ACHN (cell line): ENCODE data around the gene UPF3A.
"Not testable (repeated sequence)": the region's sequence is repeated elsewhere in the genome, so short reads cannot be mapped to it uniquely, and the experiment has no call there.

ENCODE experiments used
- DNase-seq: peaks from one replicate; pipeline ENCODE4 v3.0.0-alpha.2; 2015
- in situ Hi-C: cut with HindIII; loops from 2 replicates; pipeline ENCODE4 v1.10.0; 2017; ENCODE audit warnings: low sequenced_read_pairs, low pct_ligation_motif_present, low pct_unique_long_range_greater_than_20kb

The UPF3A gene

GRCh38 chr13:114321256-114321655, 39.9 kb downstream of the UPF3A start:
- in situ Hi-C loops = no loop called here
- DNase-seq = no peak

- in situ Hi-C loops = no loop called here
Measured at GRCh38 chr13:114323349-114323748, 41.9 kb downstream of the UPF3A start.

GRCh38 chr13:114324334-114324733, 42.9 kb downstream of the UPF3A start:
- DNase-seq = no peak
- in situ Hi-C loops = no loop called here

More at GRCh38 chr13:114323349-114323748, 41.9 kb downstream of the UPF3A start:
- DNase-seq = no peak

- in situ Hi-C loops = no loop called here
- no peak for DNase-seq
Measured at GRCh38 chr13:114325729-114326128, 44.3 kb downstream of the UPF3A start.

GRCh38 chr13:114328034-114328433, 46.6 kb downstream of the UPF3A start:
- in situ Hi-C loops = no loop called here
- DNase-seq = no peak

GRCh38 chr13:114328595-114328994, 47.2 kb downstream of the UPF3A start:
- in situ Hi-C loops = no loop called here

GRCh38 chr13:114330086-114330485, 48.7 kb downstream of the UPF3A start:
- no peak for DNase-seq
- in situ Hi-C loops = no loop called here

More at GRCh38 chr13:114328595-114328994, 47.2 kb downstream of the UPF3A start:
- no peak for DNase-seq

- DNase-seq, in situ Hi-C loops: not testable (repeated sequence)
Measured at GRCh38 chr13:114333881-114334280, 52.5 kb downstream of the UPF3A start.

GRCh38 chr13:114334305-114335053, 53.1 kb downstream of the UPF3A start:
- DNase-seq = no peak
- in situ Hi-C loops = no loop called here

GRCh38 chr13:114336457-114336856, 55.1 kb downstream of the UPF3A start:
- DNase-seq, in situ Hi-C loops: not testable (repeated sequence)

- in situ Hi-C loops = no loop called here
- no peak for DNase-seq
Measured at GRCh38 chr13:114338959-114339358, 57.6 kb downstream of the UPF3A start.

- in situ Hi-C loops = no loop called here
- DNase-seq = peak; percentile 60
Measured at GRCh38 chr13:114339857-114340534, 58.6 kb downstream of the UPF3A start.

- no peak for DNase-seq
- in situ Hi-C loops = no loop called here
Measured at GRCh38 chr13:114341003-114341777, 59.8 kb downstream of the UPF3A start.

- in situ Hi-C loops, DNase-seq: not testable (repeated sequence)
Measured at GRCh38 chr13:114347256-114347655, 65.9 kb downstream of the UPF3A start.

GRCh38 chr13:114352763-114353162, 71.4 kb downstream of the UPF3A start:
- in situ Hi-C loops = not testable (repeated sequence)
- peak; percentile 42 for DNase-seq

GRCh38 chr13:114353382-114353781, 72.0 kb downstream of the UPF3A start:
- in situ Hi-C loops, DNase-seq: not testable (repeated sequence)
